ENCODE results near the gene TNRC6B.

- no peak for TF ChIP-seq CTCF (IDR thresholded peaks at IDR 0.05; ENCODE audit: insufficient read depth, low read depth, low read length)
- no peak for TF ChIP-seq EZH2 (IDR thresholded peaks at IDR 0.05; ENCODE audit: insufficient read depth, low read length)
Observed at GRCh38 chr22:40310081-40310767, 132.5 kb downstream of the TNRC6B start.

Data from astrocyte (in vitro differentiated cells and primary cell).